AG09309 (cell line): ENCODE data around the gene LOXL4.

Source experiments
- DNase-seq: peaks from one replicate; pipeline ENCODE4 v3.0.0-alpha.2; 2010; ENCODE audit warnings: low read depth
- H3K4me3 ChIP-seq: 2 replicates; pipeline ENCODE4 v1.5.1; 2011; ENCODE audit warnings: mild to moderate bottlenecking, low read depth, low read length, moderate library complexity; ENCODE audit not compliant: control insufficient read depth
- TF ChIP-seq, protein P1 (sequence below): IDR thresholded peaks from 2 replicates; pipeline ENCODE4 v1.5.1; 2011; ENCODE audit warnings: mild to moderate bottlenecking, low read depth, low read length, inconsistent platforms; ENCODE audit not compliant: insufficient read depth, control insufficient read depth; ENCODE audit errors: missing control alignments

Gene LOXL4

GRCh38 chr10:98287321-98287720 is 19.3 kb upstream of the LOXL4 start:
- TF ChIP-seq, protein P1, sequence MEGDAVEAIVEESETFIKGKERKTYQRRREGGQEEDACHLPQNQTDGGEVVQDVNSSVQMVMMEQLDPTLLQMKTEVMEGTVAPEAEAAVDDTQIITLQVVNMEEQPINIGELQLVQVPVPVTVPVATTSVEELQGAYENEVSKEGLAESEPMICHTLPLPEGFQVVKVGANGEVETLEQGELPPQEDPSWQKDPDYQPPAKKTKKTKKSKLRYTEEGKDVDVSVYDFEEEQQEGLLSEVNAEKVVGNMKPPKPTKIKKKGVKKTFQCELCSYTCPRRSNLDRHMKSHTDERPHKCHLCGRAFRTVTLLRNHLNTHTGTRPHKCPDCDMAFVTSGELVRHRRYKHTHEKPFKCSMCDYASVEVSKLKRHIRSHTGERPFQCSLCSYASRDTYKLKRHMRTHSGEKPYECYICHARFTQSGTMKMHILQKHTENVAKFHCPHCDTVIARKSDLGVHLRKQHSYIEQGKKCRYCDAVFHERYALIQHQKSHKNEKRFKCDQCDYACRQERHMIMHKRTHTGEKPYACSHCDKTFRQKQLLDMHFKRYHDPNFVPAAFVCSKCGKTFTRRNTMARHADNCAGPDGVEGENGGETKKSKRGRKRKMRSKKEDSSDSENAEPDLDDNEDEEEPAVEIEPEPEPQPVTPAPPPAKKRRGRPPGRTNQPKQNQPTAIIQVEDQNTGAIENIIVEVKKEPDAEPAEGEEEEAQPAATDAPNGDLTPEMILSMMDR, result no peak
- DNase-seq, result no peak

GRCh38 chr10:98286419-98286818 is 18.4 kb upstream of the LOXL4 start:
- no peak for DNase-seq
- H3K4me3 ChIP-seq, result no peak overlapping the region
- TF ChIP-seq, protein P1, result no peak

More at GRCh38 chr10:98287321-98287720, 19.3 kb upstream of the LOXL4 start:
- no peak overlapping the region for H3K4me3 ChIP-seq

DNA sequence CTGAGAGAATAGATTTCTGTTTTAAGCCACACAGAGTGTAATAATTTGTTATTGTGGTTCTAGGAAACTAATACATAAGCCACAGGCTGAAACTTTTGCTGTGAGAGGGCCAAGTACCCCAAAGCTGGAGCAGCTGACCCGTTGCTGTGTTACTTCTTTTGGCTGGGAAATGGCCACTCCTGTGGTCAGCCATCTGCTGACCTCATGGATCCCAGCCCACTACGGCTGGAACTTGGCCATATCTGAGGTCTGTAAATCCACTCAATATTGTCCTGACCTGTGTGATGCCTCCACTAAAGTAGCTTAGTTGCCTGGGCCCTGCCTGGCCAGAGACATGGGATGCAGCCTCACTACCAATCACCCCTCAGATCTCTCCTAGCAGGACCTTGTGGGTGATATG is 17.4 kb upstream of the LOXL4 start:
- no peak for DNase-seq
- TF ChIP-seq, protein P1, result no peak
- H3K4me3 ChIP-seq, result no peak overlapping the region

DNA sequence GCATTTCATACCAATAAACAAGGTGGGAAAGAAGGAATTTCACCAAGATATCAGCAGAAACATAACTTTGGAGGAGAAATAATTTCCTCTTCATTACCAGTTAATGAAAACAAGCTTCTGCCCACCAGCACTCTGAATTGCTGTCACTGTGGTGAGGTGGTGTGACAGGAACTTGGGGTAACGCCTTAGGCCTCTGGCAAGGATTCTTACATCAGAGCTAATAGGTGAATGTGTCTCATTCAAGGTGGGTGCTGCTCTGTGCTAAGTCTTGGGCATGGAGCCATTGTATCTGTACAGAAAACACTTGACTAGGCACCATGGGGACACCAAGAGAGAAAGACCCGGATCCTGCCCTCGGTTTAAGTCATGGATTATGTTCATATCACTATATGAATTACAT is 8.3 kb upstream of the LOXL4 start:
- TF ChIP-seq, protein P1, result no peak
- no peak for DNase-seq
- no peak overlapping the region for H3K4me3 ChIP-seq

GRCh38 chr10:98274562-98274961 is 6.6 kb upstream of the LOXL4 start:
- no peak overlapping the region for H3K4me3 ChIP-seq
- TF ChIP-seq, protein P1, result no peak
- DNase-seq, result no peak

DNA sequence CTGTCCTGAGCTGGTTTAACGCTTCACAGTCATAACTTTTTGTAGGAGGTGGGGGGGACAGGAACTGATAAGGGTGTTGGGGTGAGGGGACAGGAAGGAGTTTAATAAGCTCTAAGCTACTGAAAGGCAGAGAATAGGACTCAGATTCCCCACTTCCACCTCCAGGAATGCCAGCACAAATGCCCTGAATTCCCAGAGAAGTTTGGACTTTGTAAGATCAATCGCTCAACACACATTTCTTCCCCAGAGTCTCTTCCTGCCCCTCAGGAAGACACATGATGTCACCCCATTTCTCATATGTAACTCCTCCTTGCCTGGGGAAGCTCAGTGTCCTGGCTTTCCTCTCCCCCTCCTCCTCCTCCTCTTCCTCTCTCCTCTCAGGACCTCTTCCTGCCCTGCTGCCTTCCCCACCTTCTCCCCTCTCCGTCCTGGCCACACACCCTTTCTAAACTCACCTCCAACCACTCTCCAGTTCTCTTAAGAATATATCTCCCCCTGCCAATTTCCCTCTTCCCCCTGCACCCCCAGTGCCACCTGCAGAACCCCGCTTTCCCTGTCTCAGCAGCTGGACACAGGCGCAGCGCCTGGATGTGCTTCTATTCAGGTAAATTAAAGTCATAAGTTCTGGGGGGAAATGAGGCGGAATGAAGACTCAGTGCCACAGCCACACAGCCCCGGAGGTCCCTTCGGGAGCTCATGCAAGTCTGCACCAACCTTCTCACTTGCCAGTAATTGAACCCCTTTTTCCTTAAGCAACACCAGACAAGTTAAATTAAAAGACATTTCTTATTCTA is 5.3 kb upstream of the LOXL4 start:
- H3K4me3 ChIP-seq, result no peak overlapping the region
- DNase-seq, result no peak
- TF ChIP-seq, protein P1, result no peak
